CD4-positive, alpha-beta T cell treated with Interleukin-17A for 4 hours (primary cell): ENCODE measurements around the gene TPCN1.
A peak's percentile ranks its signal among the peaks of the same experiment; 100 is the strongest.

Experiments
- DNase-seq: peaks from one replicate; pipeline ENCODE4 v3.0.0-alpha.2; 2020; ENCODE audit warnings: mixed read lengths

Gene TPCN1

GRCh38 chr12:113318900-113319628, 97.8 kb downstream of the TPCN1 start:
- no peak for DNase-seq

GRCh38 chr12:113320401-113320800, 99.1 kb downstream of the TPCN1 start:
- no peak for DNase-seq

- no peak for DNase-seq
These were observed 101.1 kb downstream of the TPCN1 start for GRCh38 chr12:113322343-113322742.

DNA sequence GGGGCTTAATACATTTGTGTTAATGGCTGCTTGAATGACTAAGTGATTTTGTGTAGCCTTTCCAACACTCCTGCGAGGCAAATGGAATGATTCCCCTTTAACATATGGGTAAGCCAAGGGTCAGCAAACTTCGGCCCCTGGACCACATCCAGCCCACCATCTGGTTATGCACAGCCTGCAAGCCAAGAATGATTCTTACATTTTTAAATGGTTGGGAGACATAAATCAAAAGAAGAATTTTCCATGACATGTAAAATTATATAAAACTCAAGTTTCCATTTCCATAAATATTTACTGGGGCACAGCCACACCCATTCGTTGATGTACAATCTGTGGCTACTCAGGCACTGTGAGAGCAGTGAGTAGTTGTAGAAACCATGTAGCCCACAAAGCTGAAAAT, 104.7 kb downstream of the TPCN1 start:
- DNase-seq: no peak

DNA sequence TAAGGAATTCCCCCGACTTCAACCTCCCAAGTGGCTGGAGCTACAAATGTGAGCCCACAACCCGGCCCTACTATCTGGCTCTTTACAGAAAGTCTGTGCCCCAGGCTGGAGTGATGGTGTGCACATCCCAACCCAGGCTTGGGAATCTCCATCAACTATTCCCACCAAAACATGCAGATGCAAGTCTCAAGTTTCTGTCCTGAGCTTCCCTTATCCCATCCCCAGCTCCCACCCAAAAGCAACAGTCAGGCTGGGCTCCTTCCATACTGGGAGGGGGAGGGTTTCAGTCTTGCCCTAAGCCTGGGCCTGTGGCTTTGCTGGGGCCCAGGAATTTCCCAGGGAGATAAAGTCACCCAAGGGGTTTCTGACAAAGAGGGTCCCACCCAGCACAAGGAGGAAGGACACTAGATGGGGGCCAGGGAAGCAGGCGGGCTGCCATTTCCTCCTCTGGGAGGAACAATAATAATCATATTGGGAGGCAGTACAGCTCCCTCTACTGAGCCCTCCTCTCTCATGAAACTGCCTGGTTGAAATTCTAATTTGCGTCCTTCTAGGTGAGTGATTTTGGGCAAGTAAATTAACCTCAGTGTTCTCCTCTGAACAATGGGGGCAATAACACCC, 105.6 kb downstream of the TPCN1 start:
- no peak for DNase-seq

DNA sequence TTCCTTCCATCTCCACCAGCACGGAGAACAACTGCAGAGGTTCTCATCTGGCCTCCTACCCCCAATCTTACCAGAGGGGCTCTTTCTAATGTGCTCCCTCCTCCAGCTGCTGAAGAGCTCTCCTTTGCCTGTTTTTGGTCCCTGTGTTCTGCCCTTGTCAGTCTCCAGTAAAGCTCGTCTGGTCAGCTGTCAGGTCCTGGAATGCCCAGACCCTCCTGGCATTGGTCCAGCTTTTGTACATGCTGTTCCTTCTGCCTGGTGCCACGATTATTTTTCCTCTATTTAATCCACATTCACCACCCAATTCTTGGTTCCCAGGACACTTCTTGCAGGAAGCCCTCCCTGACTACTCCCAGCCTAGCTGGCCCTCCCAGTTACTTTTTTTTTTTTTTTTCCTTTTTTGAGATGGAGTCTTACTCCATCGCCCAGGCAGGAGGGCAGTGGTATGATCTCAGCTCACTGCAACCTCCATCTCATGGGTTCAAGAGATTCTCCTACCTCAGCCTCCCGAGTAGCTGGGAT, 107.2 kb downstream of the TPCN1 start:
- no peak for DNase-seq

- DNase-seq: no peak
These were observed 107.9 kb downstream of the TPCN1 start for GRCh38 chr12:113329022-113329790.

GRCh38 chr12:113329791-113330417, 108.6 kb downstream of the TPCN1 start:
- DNase-seq: no peak

- DNase-seq: no peak
These were observed 109.2 kb downstream of the TPCN1 start for GRCh38 chr12:113330505-113330904.

DNA sequence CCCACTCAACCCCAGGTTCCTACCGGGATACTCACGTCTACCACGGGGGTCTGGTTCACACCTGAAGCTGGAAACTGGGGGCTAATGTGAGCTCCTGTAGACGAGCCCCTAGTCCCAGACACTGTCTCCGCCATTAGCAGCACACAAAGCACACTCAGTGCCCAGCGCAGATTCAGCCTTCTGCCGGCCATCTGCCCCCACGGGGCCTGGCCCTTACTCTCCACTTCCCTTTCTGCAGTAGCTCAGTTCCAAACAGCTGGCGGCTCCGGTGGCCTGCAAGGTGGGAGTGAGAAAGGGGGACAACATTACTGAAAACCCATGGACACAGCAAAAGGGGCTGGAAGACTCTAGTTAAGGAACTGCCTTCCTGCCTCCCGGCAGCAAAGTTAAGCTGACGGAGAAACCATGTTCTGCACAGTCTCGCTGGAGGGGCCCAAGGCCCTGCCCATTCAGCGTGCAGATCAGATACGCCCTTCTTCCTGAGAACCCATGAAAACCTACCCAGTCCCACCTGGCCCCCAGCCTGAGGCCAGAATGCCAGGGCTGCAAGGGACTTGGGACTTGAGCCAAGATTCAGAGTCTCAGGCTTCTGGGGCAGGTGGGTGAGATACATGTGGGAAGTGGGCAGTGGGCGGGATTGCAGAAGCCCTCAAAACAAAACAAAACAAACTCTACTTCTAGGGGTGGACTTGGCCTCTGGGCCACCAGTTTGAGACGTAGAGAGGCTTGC, 111.6 kb downstream of the TPCN1 start:
- DNase-seq: no peak

DNA sequence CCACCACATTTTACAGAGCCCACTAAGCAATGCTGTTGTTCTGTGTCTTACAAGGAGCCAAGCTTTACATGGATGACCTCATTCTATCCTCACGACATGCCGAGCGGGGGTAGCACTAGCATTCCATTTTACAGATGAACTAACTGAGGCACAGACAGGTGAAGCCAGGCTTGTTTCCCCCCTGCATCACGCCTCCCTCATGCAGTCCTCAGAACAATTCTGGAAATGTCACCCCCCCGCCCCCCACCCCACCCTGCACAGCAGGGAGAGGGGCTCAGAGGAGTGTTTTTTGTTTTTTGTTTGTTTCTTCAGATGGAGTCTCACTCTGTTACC, 112.1 kb downstream of the TPCN1 start:
- no peak for DNase-seq

DNA sequence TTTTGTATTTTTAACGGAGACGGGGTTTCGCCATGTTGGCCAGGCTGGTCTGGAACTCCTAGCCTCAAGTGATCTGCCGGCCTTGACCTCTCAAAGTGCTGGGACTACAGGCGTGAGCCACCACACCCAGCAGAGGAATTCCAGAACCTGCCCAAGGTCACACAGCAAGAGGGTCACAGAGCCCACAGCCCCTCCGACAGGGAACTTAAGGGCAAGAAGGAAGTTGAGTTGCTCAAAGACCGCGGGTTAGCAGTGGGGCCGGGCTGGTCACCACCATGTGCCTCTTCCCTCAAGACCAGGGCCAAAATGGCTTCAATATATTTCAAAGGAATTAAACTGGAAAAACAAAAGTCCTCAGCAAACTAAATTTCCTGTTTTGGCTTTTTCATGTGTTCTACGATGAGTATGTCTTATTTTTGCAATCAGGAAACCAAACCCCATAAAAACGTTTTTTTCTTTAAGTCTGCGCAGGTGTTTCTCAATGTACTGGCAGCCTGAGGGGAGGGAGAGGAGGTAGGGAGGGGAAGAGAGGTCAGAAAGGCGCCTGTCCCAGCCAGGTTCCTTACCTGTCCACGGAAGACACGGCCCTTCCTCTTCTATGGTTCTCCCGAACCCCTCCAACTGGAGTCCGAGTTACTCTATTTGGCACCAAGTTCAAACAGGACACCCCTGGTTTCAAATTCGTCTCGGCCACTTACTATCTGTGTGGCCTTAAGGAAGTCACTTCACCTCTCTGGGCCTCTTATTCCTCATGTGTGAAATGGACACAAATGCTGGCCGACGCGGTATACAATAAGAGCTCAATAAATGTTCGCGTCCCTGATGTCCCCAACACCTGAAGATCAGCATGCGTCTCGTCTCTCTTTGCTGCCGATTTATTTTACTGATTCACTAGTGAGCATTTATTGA, 112.9 kb downstream of the TPCN1 start:
- DNase-seq: peak; percentile 51

DNA sequence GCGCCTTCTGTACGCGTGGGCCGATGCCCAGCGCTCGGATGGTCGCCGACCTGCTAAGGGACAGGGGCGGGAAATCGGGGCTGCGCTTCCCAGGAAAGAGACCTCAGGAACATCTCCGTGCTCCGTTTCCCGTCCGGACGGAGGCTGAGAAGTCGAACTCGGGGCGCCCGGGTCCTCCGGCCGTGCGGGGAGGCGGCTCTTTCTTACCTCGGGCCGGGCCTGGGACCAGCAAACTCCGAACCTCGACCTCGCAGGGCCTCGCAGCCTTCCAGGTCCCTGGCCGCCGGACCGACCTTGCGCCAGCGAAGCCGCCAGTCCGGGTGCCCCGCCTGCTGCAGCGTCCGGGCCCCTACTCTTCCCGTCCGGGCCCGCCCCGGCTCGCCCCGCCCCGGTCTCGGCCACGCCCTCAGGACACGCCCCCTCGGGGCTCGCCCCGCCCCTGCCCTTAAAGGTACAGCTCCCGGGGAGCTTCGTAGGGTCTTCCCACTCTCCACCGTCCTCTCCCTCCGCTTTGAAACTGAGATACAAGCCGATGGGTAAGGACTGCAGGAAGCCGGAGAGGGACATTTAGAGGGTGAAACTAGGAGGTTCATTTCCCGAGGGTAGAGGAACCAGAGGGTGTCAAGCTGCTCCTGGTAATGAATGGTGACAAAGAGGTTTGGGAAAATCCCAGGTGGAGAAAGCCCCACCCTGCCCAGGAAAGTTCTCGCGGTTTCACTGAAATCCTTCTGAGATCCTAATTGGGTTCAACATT, 113.7 kb downstream of the TPCN1 start, which contains the start of gene SLC8B1:
SLC8B1 (minus strand) TSS at position 324 of the 754 bp plus-strand sequence. CDS start 2,231 bp downstream, outside the sequence.
- peak; percentile 85 for DNase-seq

GRCh38 chr12:113339540-113339939, 118.3 kb downstream of the TPCN1 start:
- no peak for DNase-seq

DNA sequence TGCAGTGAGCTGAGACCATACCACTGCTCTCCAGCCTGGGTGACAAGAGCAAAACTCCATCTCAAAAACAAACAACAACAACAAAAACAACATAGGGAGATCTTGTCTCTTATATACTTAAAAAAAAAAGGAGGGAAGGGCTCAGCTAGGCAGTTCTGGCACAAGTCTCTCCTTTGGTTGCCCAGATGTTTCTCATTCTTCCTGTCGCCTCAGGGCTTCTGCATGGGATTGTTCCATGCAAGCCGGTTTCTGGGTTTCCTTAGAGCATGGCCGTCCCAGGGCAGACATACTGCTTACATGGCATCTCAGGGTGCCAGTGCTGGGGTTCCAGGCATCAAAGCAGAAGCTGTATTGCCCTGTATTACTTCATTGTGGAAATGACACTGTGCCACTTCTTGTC, 118.8 kb downstream of the TPCN1 start:
- DNase-seq: no peak

DNA sequence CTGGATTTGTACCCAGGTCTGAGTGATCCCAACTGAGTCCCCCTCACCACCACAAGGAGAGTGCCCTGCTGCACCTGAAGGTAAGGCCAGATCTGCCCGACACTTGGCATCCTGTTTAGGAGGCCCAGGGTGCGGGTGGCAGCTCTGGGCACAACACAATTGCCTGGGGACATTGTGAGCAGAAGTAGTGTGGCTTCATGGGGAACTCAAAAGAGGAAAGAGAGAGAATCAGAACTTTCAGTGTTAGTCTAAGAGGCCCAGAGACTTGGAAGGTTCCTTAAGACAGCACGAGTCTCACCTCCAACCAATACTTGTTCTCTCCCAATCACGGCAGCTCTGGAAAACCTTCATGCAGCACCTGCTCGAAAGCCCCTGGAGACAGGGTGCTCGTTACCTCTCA, 120.3 kb downstream of the TPCN1 start:
- no peak for DNase-seq

DNA sequence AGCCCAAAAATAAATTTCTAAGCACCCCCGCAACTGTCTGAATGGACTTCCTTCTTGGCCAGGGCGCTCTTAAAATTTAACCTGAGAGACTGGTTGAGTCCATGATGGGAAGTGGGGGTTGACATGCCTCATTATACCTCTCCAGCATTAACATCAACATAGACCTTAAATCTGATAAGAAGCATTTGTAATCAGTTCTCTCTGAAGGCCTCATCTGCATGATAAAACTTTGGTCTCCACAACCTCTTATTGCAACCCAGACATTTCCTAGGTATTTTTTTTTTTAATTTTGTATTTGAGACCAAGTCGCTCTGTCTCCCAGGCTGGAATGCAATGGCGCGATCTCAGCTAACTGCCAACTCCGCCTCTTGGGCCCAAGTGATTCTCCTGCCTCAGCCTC, 124.1 kb downstream of the TPCN1 start:
- no peak for DNase-seq

- DNase-seq: no peak
These were observed 125.1 kb downstream of the TPCN1 start for GRCh38 chr12:113346353-113346752.

DNA sequence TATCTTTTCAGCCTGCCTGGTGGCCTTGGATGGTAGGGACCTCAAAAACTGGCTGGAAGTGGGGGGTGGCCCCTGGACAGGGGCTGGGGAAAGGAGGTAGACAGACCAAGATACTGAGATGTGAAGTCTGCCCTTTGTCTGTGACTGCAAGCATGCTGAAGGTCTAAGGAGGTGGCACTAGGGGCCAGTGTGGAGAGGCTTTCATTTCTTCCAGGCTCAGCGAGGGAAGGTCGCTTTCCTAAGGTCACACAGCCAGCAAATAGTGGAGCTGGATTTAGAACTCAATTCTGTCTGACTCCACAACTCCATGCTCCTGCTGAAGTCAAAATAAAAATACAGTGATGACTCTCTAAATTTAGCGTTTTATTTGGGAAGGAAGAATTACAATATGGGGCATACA, 125.8 kb downstream of the TPCN1 start:
- no peak for DNase-seq

DNA sequence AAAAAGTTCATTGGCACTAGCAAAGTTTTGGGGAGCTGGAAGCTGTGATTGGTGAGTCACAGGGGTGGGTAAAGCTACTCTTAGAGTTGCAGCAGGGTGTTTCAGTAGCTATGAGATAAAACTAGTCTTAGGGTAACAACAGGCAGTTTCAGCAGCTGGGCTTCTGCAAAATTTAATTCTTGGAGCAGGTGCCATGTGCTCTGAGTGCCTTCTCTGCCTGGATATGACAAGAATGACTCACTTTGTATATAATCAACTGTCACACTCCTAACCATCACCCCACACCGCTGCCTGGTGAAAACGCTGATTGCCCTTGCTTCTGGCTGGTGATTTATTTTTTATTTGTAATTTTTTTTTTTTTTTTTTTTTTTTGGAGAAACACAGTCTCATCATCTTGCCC, 126.6 kb downstream of the TPCN1 start:
- DNase-seq: no peak
